Stimulated activated CD4-positive, alpha-beta T cell treated with anti-CD3 and anti-CD28 coated beads, TNF-alpha, amount 100 ng/mL, for 24 hours (primary cell): ENCODE data around the gene UTS2B.

Experiments
- DNase-seq, 3 experiments: peaks; one replicate each; pipeline ENCODE4 v3.0.0-alpha.2; 2020; ENCODE audit warnings: low read depth in 3 of 3

The UTS2B gene

GRCh38 chr3:191321019-191321767 is 9.1 kb downstream of the UTS2B start:
- DNase-seq, result no peak

- no peak for DNase-seq
Observed at GRCh38 chr3:191320316-191320715, 10.0 kb downstream of the UTS2B start.

- no peak for DNase-seq
Observed at GRCh38 chr3:191316876-191317603, 13.3 kb downstream of the UTS2B start.

DNA sequence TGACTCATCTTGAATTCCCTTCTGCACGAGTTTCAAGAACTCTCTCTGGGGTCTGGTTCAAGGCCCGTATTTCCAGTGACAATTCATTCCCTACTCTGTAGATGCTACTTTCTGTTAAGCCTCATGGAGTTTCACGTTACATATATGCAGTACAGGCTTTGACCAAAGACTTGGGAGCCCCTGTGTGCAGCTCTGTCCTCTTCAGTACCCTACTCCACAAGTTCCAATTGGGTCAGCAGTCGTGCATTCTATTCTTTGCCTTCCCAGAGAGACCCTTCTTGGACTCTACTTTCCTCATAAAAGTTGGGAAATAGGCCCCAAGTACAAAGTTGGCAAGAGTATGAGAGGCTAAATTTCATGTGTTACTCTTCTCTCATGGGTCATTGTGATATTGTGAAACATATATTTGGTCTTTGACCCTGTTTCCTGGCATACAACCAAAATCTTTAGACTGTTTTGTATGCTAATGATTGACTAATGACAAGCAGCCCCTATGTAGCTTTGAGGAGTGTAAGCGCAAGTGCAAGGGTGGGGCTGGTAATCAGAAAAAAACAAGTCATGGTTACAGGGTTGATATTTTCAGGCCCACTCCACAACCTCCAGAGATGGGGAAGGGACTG is 16.1 kb downstream of the UTS2B start:
- DNase-seq, result no peak

- DNase-seq, result no peak
Observed at GRCh38 chr3:191313296-191313695, 17.0 kb downstream of the UTS2B start.

- no peak for DNase-seq
Observed at GRCh38 chr3:191307341-191307740, 23.0 kb downstream of the UTS2B start.

- no peak for DNase-seq
Observed at GRCh38 chr3:191306428-191306827, 23.9 kb downstream of the UTS2B start.

GRCh38 chr3:191303596-191303995 is 26.7 kb downstream of the UTS2B start:
- DNase-seq, result no peak

DNA sequence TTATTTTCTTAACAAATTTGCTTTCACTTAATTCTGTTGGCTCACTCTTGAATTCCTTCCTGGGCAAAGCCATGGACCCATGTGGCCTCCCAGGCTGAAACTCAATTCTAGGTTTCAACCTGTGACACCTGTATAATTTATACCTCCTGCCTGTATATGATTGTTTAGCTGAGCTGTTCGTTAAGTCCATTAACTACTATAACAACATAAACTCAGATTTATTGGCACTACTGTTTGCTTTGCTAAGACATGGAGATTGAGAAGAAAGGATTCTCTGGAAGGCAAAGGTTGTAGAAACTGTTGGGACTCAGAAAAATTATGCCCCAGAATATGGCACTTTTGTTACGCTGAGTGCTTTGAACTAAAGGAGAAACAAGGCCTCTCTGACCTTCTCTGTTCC is 27.9 kb downstream of the UTS2B start:
- no peak for DNase-seq

- DNase-seq, result no peak
Observed at GRCh38 chr3:191301782-191302411, 28.4 kb downstream of the UTS2B start.

- no peak for DNase-seq
Observed at GRCh38 chr3:191301017-191301416, 29.3 kb downstream of the UTS2B start.

DNA sequence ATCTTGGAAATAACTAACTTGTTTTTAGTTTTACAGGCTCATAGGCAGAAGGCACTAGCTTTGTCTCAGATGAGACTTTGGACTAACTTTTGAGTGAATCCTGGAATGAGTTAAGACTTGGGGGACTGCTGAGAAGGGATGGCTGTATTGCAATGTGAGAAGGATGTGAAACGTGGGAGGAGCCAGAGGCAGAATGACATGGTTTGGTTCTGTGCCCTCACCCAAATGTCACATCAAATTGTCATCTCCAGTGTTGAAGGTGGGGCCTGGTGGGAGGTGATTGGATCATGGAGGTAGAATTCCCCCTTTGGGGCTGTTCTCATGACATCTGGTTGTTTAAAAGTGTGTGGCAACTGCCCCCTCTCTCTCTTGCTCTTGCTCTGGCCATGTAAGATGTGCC is 29.9 kb downstream of the UTS2B start:
- no peak for DNase-seq

DNA sequence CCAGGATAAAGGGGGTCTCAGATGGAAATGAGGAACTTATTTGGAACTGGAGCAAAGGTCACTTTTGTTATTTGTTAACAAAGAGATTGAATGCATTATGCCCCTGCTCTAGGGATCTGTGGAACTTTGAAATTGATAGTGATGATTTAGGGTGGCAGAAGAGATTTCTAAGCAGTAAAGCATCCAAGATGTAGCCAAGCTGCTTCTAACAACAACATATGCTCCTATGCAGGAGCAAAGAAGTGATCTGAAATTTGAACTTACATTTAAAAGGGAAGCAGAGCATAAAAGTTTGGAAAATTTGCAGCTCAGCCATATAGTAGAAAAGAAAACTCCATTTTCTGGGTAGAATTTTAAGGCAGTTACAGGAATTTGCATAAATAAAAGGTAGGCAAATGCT is 31.5 kb downstream of the UTS2B start:
- no peak for DNase-seq

GRCh38 chr3:191296041-191296541 is 34.2 kb downstream of the UTS2B start:
- DNase-seq, result no peak

GRCh38 chr3:191294291-191294690 is 36.0 kb downstream of the UTS2B start:
- DNase-seq, result no peak

DNA sequence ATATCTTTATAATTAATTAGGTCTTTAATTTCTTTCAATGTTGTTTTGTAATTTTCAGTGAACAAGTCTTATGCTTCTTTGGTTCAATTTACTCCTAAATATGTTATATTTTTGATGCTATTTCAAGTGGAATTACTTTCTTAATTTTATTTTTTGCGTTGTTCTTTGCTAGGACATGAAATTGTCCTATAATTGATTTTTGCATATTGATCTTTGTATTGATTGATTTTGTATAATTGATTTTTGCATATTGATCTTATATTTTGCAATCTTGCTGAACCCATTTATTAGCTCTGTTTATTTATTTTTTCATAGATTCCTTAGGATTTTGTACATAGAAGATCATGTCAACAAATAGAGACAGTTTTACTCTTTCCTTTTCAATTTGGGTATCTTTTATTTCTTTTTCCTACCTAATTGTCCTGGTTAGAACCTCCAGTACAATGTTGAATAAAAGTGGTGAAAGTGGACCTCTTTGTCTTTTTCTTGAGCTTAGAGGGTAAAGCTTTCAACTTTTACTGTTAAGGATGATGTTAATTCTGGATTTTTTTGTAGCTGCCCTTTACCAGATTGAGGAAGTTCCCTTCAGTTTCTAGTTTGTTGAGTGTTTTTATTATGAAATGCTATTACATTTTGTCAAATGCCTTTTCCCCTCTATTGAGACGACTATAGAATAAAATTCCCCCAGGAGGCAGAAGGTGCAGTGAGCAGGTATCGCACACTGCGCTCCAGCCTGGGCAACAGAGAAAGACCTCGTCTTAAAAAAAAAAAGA is 37.9 kb downstream of the UTS2B start:
- no peak for DNase-seq

DNA sequence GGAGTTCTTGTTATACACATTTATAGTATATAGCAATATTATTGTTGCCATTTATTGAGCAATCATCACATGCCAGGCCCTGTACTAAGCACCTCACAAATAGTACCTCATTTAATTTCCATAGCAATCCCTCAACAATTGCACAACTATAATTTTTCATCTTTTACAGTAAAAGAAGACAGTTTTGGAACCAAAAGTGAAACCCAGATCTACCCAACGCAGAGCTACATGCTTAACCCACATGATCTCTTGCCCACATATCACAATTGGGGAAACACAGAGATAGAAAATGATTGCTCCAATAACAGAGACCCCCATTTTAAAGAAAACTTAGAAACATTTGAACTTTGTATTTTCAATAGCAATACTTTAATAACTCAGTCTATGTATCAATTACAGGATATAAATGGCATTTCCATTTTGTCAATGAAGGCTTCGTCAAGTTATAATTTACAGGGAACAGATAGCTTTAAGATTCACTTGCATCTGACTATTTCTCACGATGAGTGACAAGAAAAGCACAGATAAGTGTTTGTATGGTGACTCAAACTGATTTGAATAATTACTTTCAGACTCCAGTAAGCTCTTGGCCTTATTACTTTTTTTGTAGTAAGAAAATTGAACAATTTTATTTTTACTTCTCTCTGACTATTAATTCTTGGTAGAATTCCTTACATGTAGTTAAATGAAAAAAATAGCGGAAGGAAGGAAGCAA is 39.9 kb downstream of the UTS2B start:
- no peak for DNase-seq

DNA sequence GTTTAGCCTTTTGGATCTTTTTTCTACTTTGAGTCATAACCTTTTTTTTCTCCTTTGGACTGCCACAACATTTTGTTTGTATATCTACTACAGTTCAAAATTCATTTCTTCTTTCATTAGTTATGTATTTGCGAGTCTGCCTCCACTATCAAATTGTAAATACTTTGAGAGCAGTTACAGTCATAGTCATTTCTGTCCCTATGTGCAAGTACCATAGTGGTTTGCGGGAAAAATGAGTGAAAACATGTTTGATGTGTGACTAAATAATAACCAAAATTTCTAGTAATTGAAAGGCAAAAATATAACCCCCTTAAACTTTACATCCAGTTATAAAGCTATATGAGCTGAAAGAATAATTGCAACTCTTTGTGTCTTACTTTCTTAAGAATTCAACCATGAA is 46.9 kb downstream of the UTS2B start:
- DNase-seq, result no peak

DNA sequence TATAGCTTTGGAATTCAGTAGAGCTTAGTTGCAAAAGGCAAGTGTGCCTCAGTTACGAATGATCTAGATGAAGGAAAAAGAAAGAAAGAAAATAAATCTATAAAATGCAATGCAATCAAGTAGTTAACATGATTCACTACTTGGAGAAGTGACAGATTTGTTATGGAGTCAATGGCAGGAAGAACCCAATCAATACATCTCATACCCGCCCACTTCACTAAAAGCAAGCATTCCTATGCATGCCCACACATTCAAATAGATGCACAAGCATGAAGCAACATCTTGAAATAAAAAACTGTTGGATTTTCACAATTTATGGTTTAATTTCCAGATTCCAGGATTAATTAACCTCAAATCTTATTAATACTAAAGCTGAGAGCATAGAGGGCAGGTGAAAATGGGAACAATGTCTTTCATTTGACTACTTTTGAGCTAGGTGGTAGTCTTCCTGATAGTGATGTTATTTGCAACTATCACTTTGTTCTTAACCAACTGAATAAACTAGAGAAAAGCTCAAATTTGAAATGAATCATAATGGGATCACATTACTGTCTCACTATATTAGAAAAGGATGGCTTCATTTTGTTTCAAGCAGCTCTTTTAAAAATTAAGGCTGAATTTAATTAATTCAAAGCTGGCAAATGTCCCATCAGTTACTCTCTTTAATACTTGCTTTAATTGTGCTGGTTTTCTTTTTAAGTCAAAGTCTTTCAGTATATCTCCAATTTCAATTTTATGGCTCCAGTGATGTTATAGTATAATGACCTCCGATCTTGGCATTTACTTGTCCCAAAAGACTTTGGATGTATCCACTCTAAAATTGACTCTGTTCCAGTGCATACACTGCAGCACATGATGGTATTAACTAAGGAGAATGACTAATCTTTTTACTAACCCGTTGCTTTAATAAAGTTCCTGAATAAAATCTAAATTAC is 47.8 kb downstream of the UTS2B start:
- DNase-seq, result no peak

DNA sequence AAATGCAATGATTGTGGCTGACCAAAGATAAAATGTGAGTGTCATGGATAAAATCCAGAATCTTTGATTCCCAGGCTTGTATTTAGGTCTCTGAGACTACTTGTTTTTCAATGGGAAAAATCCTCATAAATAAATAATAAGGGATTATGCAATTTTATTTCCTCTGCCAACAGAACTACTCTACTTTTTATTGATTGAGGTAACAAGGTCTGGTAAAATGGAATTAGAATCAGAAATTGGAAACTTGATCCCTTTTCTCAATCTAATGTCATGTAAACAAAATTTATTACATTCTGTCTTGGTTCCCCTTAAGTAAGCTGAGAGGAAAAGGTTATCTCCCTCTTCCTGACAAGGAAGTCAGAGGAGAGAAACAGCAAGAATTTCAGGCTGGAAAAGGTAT is 49.4 kb downstream of the UTS2B start:
- no peak for DNase-seq
